HG02973 (cell line): ENCODE results near the gene TRAPPC10.
A peak's percentile ranks its signal among the peaks of the same experiment; 100 is the strongest.

Experiments
- ATAC-seq: cut with Tn5 transposase; IDR thresholded peaks from one replicate; pipeline ENCODE4 v1.9.1; 2021; ENCODE audit warnings: moderate library complexity; ENCODE audit not compliant: unreplicated experiment

TRAPPC10 gene

GRCh38 chr21:43997766-43998742 lies 14.1 kb upstream of the TRAPPC10 start:
- ATAC-seq: no peak

GRCh38 chr21:44000360-44000759 lies 11.7 kb upstream of the TRAPPC10 start:
- no peak for ATAC-seq

GRCh38 chr21:44002511-44002910 lies 9.6 kb upstream of the TRAPPC10 start:
- no peak for ATAC-seq

GRCh38 chr21:44003307-44003966 lies 8.7 kb upstream of the TRAPPC10 start:
- no peak for ATAC-seq

- no peak for ATAC-seq
These were observed 7.0 kb upstream of the TRAPPC10 start for GRCh38 chr21:44005071-44005470.

GRCh38 chr21:44005593-44005992 lies 6.5 kb upstream of the TRAPPC10 start:
- ATAC-seq: no peak

- no peak for ATAC-seq
These were observed 6.0 kb upstream of the TRAPPC10 start for GRCh38 chr21:44006017-44006619.

- no peak for ATAC-seq
These were observed 5.5 kb upstream of the TRAPPC10 start for GRCh38 chr21:44006656-44007055.

- no peak for ATAC-seq
These were observed 1.7 kb upstream of the TRAPPC10 start for GRCh38 chr21:44010429-44010828.

- ATAC-seq: no peak
These were observed 986 bp upstream of the TRAPPC10 start for GRCh38 chr21:44011123-44011522.

GRCh38 chr21:44012474-44013379 lies 618 bp downstream of the TRAPPC10 start:
- peak; percentile 59 for ATAC-seq

GRCh38 chr21:44013380-44014088 lies 1.4 kb downstream of the TRAPPC10 start:
- ATAC-seq: no peak

- no peak for ATAC-seq
These were observed 5.5 kb downstream of the TRAPPC10 start for GRCh38 chr21:44017601-44018000.

GRCh38 chr21:44018127-44018526 lies 6.0 kb downstream of the TRAPPC10 start:
- ATAC-seq: no peak

GRCh38 chr21:44018813-44019567 lies 6.9 kb downstream of the TRAPPC10 start:
- ATAC-seq: no peak

- ATAC-seq: no peak
These were observed 7.5 kb downstream of the TRAPPC10 start for GRCh38 chr21:44019568-44019958.

GRCh38 chr21:44020551-44020950 lies 8.4 kb downstream of the TRAPPC10 start:
- ATAC-seq: no peak

- no peak for ATAC-seq
These were observed 9.0 kb downstream of the TRAPPC10 start for GRCh38 chr21:44021064-44021463.

GRCh38 chr21:44024257-44024656 lies 12.1 kb downstream of the TRAPPC10 start:
- no peak for ATAC-seq
